T-helper 1 cell treated with Interleukin-12 subunit alpha and Interleukin-12 subunit beta and Interleukin-4 antibody, amounts not matched to agents 30 μg/mL and 1 μg/mL, for 36 hours (primary cell): ENCODE measurements around the gene DDX42.

ENCODE experiments used
- H3K27ac Mint-ChIP-seq: one replicate; pipeline ENCODE4 v1.8.0; 2021; ENCODE audit warnings: mild to moderate bottlenecking, mixed read lengths
- H3K27me3 Mint-ChIP-seq: one replicate; pipeline ENCODE4 v1.8.0; 2021; ENCODE audit warnings: low read depth, mixed read lengths
- H3K36me3 Mint-ChIP-seq: one replicate; pipeline ENCODE4 v1.8.0; 2021; ENCODE audit warnings: low read depth, mixed read lengths
- H3K4me1 Mint-ChIP-seq: one replicate; pipeline ENCODE4 v1.8.0; 2021; ENCODE audit warnings: low read depth, mixed read lengths
- H3K4me3 Mint-ChIP-seq: one replicate; pipeline ENCODE4 v1.8.0; 2021; ENCODE audit warnings: mild to moderate bottlenecking, moderate library complexity, mixed read lengths
- H3K9me3 Mint-ChIP-seq: one replicate; pipeline ENCODE4 v1.8.0; 2021; ENCODE audit warnings: mixed read lengths

Gene DDX42

DNA sequence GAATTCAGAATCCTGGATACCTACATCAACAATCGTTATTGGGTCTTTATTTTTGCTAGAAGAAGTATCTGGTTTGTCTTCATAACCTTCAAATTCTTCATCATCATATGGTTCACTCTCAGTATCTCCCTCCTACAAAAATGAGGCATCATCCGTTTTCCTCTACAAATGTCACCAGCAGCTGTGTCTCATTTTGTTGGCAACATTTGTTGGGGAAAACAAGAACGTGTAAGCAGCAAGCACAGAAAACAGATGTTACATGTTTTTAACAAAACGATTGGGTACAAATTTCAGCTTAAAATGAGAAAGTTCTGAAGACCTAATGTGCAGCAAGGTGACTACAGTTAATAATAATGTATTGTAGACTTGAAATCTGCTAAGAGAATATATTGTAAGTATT is 9.3 kb upstream of the DDX42 start:
- H3K27ac Mint-ChIP-seq: no peak overlapping the region
- no peak overlapping the region for H3K4me3 Mint-ChIP-seq
- H3K9me3 Mint-ChIP-seq: no peaks in the 10 kb centered on the region
- H3K36me3 Mint-ChIP-seq: peaks cover 28% of the 10 kb centered on the region
- H3K4me1 Mint-ChIP-seq: peaks cover 32% of the 10 kb centered on the region
- H3K27me3 Mint-ChIP-seq: no peaks in the 10 kb centered on the region

DNA sequence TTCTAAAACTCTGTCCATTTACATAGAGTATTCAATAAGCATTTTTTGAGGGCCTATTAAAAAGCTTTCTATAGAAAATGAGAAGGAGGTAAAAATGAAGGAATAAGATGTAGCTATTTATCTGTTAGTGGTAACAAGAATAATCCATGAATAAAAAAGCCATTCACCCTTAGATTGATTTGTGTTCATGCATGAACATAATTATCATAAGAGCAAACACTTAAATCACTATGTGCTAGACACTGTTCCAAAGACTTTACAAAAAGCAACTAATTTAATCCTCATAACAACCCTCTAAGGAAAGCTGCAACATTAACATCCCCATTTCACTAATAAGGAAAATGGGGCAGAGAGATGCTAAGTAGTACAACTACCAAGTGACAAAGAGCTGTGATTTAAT is 7.2 kb upstream of the DDX42 start:
- no peaks in the 10 kb centered on the region for H3K27me3 Mint-ChIP-seq
- peaks cover 26% of the 10 kb centered on the region for H3K36me3 Mint-ChIP-seq
- H3K9me3 Mint-ChIP-seq: no peaks in the 10 kb centered on the region
- peaks cover 35% of the 10 kb centered on the region for H3K4me1 Mint-ChIP-seq
- H3K4me3 Mint-ChIP-seq: no peak overlapping the region
- H3K27ac Mint-ChIP-seq: no peak overlapping the region

DNA sequence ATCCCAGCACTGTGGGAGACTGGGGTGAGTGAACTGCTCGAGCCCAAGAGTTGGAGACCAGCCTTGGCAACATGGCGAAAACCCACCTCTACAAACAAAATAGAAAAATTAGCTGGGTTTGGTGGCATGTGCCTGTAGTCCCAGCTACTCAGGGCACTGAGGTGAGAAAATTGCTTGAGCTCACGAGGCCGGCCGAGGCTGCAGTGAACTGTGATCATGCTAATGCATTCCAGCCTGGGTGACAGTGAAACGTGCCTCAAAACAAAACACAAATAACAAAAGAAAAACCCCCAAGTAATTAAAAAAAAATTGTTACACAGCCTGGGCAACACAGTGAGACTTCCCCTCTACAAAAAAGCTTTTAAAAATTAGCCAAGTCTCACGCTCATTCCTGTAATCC is 5.5 kb upstream of the DDX42 start:
- H3K9me3 Mint-ChIP-seq: no peaks in the 10 kb centered on the region
- no peaks in the 10 kb centered on the region for H3K27me3 Mint-ChIP-seq
- no peak overlapping the region for H3K27ac Mint-ChIP-seq
- peaks cover 33% of the 10 kb centered on the region for H3K4me1 Mint-ChIP-seq
- peaks cover 22% of the 10 kb centered on the region for H3K36me3 Mint-ChIP-seq
- H3K4me3 Mint-ChIP-seq: no peak overlapping the region

- peaks cover 40% of the 10 kb centered on the region for H3K4me1 Mint-ChIP-seq
- H3K27me3 Mint-ChIP-seq: no peaks in the 10 kb centered on the region
- H3K36me3 Mint-ChIP-seq: peaks cover 19% of the 10 kb centered on the region
- no peaks in the 10 kb centered on the region for H3K9me3 Mint-ChIP-seq
- peak overlapping the region; percentile 96 for H3K4me3 Mint-ChIP-seq
- peak overlapping the region; percentile 100 for H3K27ac Mint-ChIP-seq
These were observed 1.1 kb upstream of the DDX42 start for GRCh38 chr17:63772801-63773271.

DNA sequence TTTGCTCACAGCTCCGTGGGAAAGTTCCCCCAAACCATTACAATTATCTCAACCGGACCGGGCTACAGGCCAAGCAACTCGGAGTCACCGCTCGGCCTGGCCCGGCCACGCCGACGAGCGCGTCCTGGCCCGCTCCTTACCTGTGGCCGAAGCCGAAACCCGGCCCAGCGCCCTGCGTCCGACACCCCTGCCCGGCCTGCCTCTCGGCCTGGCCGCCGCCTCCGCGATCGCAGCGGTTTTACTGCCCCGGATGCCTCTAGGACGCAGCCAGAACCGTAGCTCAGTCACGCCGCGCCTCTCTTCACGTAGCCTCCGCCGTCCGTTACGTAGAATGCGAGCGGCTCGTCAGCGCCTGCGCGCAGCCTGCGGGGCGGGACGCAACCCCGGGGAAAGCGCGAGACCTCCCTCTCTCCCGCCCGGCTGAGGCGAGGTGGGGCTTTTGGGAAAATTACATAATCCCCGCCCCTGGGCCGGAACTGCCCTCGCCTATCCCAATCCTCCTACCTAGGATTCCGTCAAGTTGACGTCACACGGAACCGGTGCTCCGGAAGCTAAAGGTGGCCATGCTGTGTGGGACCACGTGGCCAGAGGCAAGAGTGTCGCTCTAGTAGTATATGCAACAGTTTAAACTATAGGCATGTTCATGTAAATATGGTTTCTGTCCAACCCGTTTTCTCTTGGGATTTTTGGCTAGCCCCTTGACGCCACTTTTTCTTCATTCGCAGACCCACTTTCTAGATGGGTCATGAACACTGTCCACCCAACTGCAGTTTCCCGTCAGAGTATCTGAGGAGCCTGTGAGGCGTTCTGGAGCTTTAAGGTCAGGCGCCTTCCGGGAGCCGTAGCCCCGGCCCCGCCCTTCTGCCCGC is 464 bp upstream of the DDX42 start, which contains the start of gene CCDC47:
Gene CCDC47 (minus strand): TSS at position 326 of the 869 bp plus-strand sequence. CDS start 7,422 bp downstream, outside the sequence.
- no peaks in the 10 kb centered on the region for H3K27me3 Mint-ChIP-seq
- H3K4me1 Mint-ChIP-seq: peaks cover 39% of the 10 kb centered on the region
- peak within 1 kb of the TSS; percentile 96 for H3K4me3 Mint-ChIP-seq
- no peaks in the 10 kb centered on the region for H3K9me3 Mint-ChIP-seq
- H3K36me3 Mint-ChIP-seq: peaks cover 19% of the 10 kb centered on the region
- H3K27ac Mint-ChIP-seq: peak within 1 kb of the TSS; percentile 100

- Mint-ChIP-seq H3K4me1 (peaks cover 39% of the 10 kb centered on the region), H3K27ac (peak overlapping the region; percentile 100), H3K36me3 (peaks cover 24% of the 10 kb centered on the region), H3K9me3 (no peaks in the 10 kb centered on the region), H3K27me3 (no peaks in the 10 kb centered on the region), H3K4me3 (peak overlapping the region; percentile 96)
These were observed 947 bp downstream of the DDX42 start for GRCh38 chr17:63774969-63775265.

DNA sequence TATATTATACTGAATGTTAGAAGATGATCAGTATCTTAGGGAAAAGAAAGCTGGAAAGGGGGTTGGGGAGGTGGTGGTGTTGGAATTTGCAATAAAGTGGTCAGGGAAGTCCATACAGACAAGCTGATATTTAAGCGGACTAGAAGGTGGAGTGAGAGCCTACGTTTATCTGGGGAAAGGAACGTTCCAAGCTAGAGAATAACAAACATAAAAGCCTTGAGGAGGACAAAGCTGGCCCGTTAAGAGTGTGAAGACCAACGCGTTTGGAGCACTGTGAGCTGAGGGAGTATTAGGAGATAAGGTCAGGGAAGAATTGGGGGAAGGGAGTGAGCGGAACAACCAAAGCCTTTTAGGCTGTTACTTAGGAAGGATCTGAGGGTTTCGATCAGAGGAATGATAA is 1.4 kb downstream of the DDX42 start:
- Mint-ChIP-seq H3K4me3 (peak overlapping the region; percentile 96), H3K27me3 (no peaks in the 10 kb centered on the region), H3K27ac (no peak overlapping the region), H3K36me3 (peaks cover 24% of the 10 kb centered on the region), H3K9me3 (no peaks in the 10 kb centered on the region), H3K4me1 (peaks cover 39% of the 10 kb centered on the region)

- Mint-ChIP-seq H3K4me3 (no peak overlapping the region), H3K9me3 (no peaks in the 10 kb centered on the region), H3K36me3 (peaks cover 19% of the 10 kb centered on the region), H3K27me3 (no peaks in the 10 kb centered on the region), H3K27ac (no peak overlapping the region), H3K4me1 (peaks cover 43% of the 10 kb centered on the region)
These were observed 6.5 kb downstream of the DDX42 start for GRCh38 chr17:63780507-63780906.

DNA sequence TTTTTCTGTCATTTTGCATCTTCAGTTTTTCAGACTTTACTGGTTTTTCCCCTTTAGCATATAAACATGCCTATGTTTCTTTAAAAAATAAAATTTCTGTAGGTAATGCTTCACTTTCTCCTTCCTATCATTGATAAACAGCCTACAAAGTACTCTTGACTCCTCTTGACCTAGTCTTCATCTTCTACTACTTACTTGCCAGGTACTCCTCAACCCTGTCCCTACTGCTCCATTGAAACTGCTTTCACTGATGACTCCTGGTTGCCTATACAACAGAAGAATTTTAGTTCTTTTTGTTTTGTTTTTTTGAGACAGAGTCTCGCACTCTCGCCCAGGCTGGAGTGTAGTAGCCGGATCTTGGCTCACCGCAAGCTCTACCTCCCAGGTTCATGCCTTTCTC is 7.0 kb downstream of the DDX42 start:
- Mint-ChIP-seq H3K27me3 (no peaks in the 10 kb centered on the region), H3K4me1 (peaks cover 45% of the 10 kb centered on the region), H3K36me3 (peaks cover 20% of the 10 kb centered on the region), H3K4me3 (no peak overlapping the region), H3K9me3 (no peaks in the 10 kb centered on the region), H3K27ac (no peak overlapping the region)

- Mint-ChIP-seq H3K4me3 (no peak overlapping the region), H3K9me3 (no peaks in the 10 kb centered on the region), H3K27me3 (no peaks in the 10 kb centered on the region), H3K36me3 (peaks cover 23% of the 10 kb centered on the region), H3K27ac (peak overlapping the region; percentile 49), H3K4me1 (peaks cover 33% of the 10 kb centered on the region)
These were observed 9.6 kb downstream of the DDX42 start for GRCh38 chr17:63783522-63783921.

DNA sequence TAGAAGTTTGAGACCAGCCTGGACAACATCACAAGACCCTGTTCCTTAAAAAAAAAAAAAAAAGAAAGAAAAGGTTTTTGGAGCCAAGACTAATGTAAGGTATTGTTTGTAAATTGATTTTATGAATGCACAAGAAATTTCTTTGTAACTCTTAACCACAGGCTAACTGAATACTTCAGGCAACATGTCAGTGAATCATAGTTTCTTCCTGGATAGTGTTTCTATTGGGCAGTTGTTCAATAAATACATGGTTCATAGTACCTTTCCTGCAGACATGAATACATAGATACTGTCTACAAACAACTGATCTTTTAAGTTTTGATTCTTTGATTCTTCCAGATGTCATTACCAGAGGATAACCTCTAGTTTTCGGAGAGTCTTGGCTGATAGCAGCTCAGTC is 11.6 kb downstream of the DDX42 start:
- Mint-ChIP-seq H3K36me3 (peaks cover 22% of the 10 kb centered on the region), H3K4me3 (no peak overlapping the region), H3K9me3 (no peaks in the 10 kb centered on the region), H3K27me3 (no peaks in the 10 kb centered on the region), H3K4me1 (peaks cover 28% of the 10 kb centered on the region), H3K27ac (peak overlapping the region; percentile 26)

- H3K4me1 Mint-ChIP-seq: peaks cover 23% of the 10 kb centered on the region
- no peak overlapping the region for H3K4me3 Mint-ChIP-seq
- H3K9me3 Mint-ChIP-seq: no peaks in the 10 kb centered on the region
- H3K36me3 Mint-ChIP-seq: peaks cover 22% of the 10 kb centered on the region
- H3K27me3 Mint-ChIP-seq: no peaks in the 10 kb centered on the region
- H3K27ac Mint-ChIP-seq: no peak overlapping the region
These were observed 12.1 kb downstream of the DDX42 start for GRCh38 chr17:63786117-63786516.

- H3K9me3 Mint-ChIP-seq: no peaks in the 10 kb centered on the region
- no peak overlapping the region for H3K4me3 Mint-ChIP-seq
- peaks cover 22% of the 10 kb centered on the region for H3K36me3 Mint-ChIP-seq
- H3K4me1 Mint-ChIP-seq: peaks cover 22% of the 10 kb centered on the region
- H3K27ac Mint-ChIP-seq: no peak overlapping the region
- H3K27me3 Mint-ChIP-seq: no peaks in the 10 kb centered on the region
These were observed 13.2 kb downstream of the DDX42 start for GRCh38 chr17:63786971-63787711.

- Mint-ChIP-seq H3K36me3 (peaks cover 29% of the 10 kb centered on the region), H3K9me3 (no peaks in the 10 kb centered on the region), H3K4me1 (peaks cover 10% of the 10 kb centered on the region), H3K4me3 (no peak overlapping the region), H3K27me3 (no peaks in the 10 kb centered on the region), H3K27ac (no peak overlapping the region)
These were observed 16.1 kb downstream of the DDX42 start for GRCh38 chr17:63790057-63790456.
